ENCODE measurements around the gene KRTAP13-3. TPM values are rescaled to one million over a fixed set of nuclear protein-coding genes. Genes with fewer than 3 reads are reported as not detected.

The KRTAP13-3 gene, protein sequence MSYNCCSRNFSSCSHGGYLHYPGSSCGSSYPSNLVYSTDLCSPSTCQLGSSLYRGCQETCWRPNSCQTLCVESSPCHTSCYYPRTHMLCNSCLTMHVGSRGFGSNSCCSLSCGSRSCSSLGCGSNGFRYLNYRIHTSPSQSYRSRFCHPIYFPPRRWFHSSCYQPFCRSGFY
- not detected in 2 replicates for total RNA-seq (2014; rRNA removed; shearing (Covaris generic))
- not detected in 2 replicates for polyA plus RNA-seq (2015; cell fraction: cytosol; rRNA removed)
- not detected in 2 replicates for polyA plus RNA-seq (2015; cell fraction: nucleus; rRNA removed)

GRCh38 chr21:30425826-30426225, at the start of gene KRTAP13-3:
KRTAP13-3 (minus strand) TSS chr21:30425926; CDS start chr21:30425912, 14 bp downstream.
- no peak for DNase-seq (ENCODE audit: low read depth)

- no peak for DNase-seq (ENCODE audit: low read depth)
Observed at GRCh38 chr21:30468900-30469714, 43.4 kb upstream of the KRTAP13-3 start.

DNA sequence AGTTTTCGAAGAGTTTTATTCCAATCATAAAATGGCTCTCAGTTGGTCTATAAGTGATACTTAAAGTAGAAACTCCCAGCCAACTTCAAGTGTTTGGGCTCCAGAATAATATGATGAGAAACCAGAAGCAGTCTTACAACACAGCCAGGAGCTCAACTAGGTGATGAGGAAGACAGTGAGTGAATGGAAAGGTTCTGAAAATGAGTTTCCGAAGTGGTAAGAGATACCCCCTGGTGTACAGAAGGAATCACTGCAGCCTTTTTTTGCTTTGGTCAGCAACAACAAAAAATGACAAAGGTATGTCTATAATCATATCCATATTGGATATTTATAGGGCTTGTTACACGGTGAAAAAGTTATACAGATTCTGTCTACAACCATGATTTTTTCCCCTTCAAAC, 38.0 kb upstream of the KRTAP13-3 start:
- DNase-seq (ENCODE audit: low read depth): peak; percentile 36

DNA sequence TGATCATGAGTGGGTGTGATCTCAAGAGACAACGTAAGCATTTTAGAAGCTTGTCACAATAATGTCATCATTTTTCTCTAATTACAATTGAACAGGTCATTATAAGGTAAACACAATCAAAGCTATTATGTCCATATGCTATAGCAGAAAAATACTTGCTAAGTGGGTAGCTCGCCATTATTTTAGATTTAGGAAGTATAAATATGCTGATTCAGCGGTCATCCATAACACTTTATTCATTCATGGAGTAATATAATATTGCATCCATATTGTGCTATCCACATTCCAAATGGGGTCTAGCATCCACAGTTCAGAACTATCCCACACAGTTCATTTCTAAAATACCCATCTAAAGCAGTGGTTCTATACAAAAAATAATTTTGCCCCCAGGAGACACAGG, 22.8 kb upstream of the KRTAP13-3 start:
- DNase-seq (ENCODE audit: low read depth): no peak

DNA sequence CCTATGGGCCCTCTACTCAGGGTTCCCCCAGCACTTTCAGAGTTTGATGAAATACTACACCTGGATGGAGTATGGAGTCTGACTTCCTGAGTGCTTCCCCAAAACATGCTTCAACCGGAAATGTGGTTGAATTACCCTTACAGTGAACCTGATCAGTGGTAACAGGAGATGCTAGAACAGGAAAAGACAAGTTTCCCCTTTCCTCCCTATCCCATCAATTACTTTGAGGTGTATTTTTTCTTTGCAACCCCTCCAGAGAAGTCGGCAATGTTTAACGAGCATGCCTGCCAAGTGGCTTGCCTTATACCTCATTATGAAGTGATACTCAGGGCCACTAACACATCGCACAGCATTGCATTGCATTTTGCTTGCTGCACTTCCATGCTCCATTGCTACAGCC, 21.3 kb upstream of the KRTAP13-3 start:
- peak; percentile 1 for DNase-seq (ENCODE audit: low read depth)

- DNase-seq (ENCODE audit: low read depth): no peak
Observed at GRCh38 chr21:30444204-30444603, 18.5 kb upstream of the KRTAP13-3 start.

DNA sequence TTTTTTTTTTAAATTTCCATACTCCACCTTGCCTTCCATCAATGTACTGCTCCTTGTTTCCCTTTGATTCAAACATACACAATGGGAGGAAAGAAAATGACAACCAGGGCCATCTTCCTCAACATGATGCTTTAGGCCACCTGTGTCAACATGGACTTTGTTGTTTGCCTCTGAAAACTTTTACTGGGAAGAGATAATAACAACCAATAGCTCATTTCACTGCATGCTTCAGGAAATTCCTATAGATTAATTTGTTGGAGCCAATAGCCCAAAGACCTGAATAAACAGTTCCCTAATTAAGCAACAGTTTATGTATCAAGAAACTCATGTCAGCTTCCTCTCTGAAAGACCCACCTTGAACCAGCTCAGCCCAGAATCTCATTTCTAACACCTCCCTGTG, 17.5 kb upstream of the KRTAP13-3 start:
- no peak for DNase-seq (ENCODE audit: low read depth)

GRCh38 chr21:30439975-30440374, 14.2 kb upstream of the KRTAP13-3 start, which contains the start of gene KRTAP15-1:
KRTAP15-1 (plus strand) TSS chr21:30440275; CDS start chr21:30440328, 53 bp downstream.
- DNase-seq (ENCODE audit: low read depth): no peak

GRCh38 chr21:30437010-30437565, 11.4 kb upstream of the KRTAP13-3 start:
- DNase-seq (ENCODE audit: low read depth): no peak

GRCh38 chr21:30434033-30434631, 8.4 kb upstream of the KRTAP13-3 start:
- DNase-seq (ENCODE audit: low read depth): peak; percentile 39

DNA sequence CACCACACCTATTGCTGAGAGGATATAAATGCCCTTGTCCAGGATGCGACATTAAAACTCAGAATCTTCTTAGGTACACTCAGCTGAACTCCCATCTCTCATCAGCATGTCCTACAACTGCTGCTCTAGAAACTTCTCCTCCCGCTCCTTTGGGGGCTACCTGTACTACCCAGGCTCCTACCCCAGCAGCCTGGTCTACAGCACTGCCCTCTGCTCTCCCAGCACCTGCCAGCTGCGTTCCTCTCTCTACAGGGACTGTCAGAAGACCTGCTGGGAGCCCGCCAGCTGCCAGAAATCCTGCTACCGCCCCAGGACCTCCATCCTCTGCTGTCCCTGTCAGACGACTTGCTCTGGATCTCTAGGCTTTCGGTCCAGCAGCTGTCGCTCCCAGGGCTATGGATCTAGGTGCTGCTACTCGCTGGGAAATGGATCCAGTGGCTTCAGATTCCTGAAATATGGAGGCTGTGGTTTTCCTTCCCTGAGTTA, 4.5 kb upstream of the KRTAP13-3 start, which contains the start of gene KRTAP13-4:
KRTAP13-4 (plus strand) TSS at position 51 of the 486 bp plus-strand sequence; CDS start at position 107, 56 bp downstream.
- DNase-seq (ENCODE audit: low read depth): no peak

- no peak for DNase-seq (ENCODE audit: low read depth)
Observed at GRCh38 chr21:30426731-30427130, 1.0 kb upstream of the KRTAP13-3 start.

GRCh38 chr21:30415993-30416392, 9.7 kb downstream of the KRTAP13-3 start:
- DNase-seq (ENCODE audit: low read depth): no peak

DNA sequence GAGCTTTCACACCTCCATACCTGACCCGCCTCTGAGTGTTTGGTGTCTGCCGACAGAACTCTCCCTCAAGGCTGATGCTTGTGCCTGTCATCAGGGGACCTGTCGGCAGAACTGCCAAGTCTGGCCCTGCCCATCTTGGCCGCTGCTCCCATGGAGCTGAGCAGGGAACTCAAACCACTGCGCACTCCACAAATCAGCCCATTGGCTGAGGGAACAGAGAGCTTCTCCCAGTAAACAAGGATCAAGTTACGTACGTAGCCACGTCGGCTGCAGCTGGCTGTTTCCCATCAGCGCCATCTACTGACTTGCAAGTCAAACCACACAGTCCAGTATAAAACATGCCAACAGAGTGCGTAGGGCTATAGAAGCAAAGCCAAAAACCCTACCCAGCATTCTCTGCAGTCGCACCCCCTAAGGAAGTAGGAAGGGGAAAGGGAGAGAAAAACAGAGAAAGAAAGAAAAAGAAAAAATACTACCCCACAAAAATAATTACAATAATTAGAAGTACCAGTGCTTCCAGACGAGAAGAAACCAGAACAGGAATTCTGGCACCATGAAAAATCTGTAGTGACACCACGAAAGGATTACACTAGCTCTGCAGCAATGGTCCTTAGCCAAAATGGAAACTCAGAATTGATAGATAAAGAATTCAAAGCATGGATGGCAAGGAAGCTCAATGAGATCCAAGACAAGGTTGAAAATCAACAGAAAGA, 16.8 kb downstream of the KRTAP13-3 start:
- peak; percentile 81 for DNase-seq (ENCODE audit: low read depth)

DNA sequence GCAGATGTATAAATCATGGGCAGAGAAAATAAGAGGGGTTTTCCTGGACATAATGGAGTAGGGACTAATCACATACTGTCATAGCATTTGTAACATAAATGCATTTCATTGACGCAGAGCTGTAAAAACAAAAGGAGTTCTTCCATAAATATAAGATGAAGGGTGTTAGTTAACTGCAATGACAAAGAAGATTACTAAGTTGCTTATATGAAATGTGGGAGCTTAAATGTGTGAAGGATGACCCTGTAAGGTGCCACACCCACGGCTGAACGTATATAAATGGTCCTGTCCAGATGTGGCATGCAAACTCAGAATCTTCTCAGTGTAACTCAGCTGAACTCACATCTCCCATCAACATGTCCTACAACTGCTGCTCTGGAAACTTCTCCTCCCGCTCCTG, 30.0 kb downstream of the KRTAP13-3 start, which contains the start of gene KRTAP13-1:
KRTAP13-1 (plus strand) TSS at position 301 of the 400 bp plus-strand sequence; CDS start at position 357, 56 bp downstream.
- DNase-seq (ENCODE audit: low read depth): no peak

DNA sequence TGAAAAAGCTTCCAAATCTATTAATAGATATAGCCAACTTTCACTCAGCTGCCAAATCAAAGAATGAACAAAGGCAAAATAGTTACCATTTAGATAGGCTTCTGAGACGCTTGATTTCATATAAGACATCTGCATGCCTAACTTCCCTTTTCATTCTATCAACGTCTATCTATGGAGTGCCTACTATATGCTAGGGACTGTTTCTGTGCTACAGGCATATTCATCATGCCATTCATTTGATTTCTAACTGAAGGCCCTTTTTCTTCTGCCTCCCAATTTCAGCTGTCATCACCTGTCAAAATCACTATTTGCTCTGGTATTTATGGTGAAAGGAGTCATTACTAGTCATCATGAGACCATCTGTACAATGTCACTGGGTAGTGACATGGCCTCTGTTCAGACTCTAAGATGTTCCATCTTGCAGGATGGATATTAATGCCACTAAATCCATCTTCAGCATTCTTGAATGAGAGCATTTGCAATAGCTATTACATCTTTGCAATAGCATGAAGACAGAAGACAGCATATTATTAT, 34.2 kb downstream of the KRTAP13-3 start:
- DNase-seq (ENCODE audit: low read depth): no peak

- DNase-seq (ENCODE audit: low read depth): no peak
Observed at GRCh38 chr21:30382201-30382600, 43.5 kb downstream of the KRTAP13-3 start.
